ENCODE results near the gene MAP7D1. TPM values are rescaled to one million over a fixed set of nuclear protein-coding genes. Genes with fewer than 3 reads are reported as not detected.

MAP7D1 gene
- total and polyA plus RNA-seq, 2 donors (not counting 1 experiment from before 2014, with no cell fraction given): 70.6 to 78.4 TPM

DNA sequence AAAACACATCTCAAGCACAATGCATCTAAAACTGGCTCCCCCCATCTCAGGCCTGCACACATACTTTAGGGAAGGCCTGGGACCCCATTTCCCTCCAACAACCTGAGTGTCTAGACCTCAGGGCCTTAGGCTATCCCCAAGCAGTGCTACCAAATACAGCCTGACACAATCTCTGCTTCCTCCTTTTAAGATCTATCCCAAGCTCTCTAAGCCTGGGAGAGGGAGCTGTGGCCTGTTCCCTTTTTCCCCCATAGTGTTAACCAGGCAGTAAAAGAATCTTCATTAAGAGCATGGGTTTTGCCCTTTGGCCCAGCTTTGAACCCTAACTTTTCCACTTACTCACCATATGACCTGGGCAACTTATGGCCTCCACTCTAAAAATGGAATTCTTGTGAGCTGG, 20.2 kb upstream of the MAP7D1 start:
- H3K79me2 ChIP-seq (ENCODE audit: control insufficient read depth, insufficient read depth, low read length): peaks cover 11% of the 10 kb centered on the region
- H3K9ac ChIP-seq (ENCODE audit: insufficient read depth, low read length): no peak overlapping the region
- peaks cover 2% of the 10 kb centered on the region for H3K36me3 ChIP-seq (ENCODE audit: control insufficient read depth, insufficient read depth, low read length)
- H4K20me1 ChIP-seq (ENCODE audit: control insufficient read depth, extremely low read depth, insufficient read depth, low read length): no peaks in the 10 kb centered on the region
- no peak for DNase-seq (ENCODE audit: low read depth in 2 of 2)
- peaks cover 28% of the 10 kb centered on the region for H3K4me1 ChIP-seq (ENCODE audit: control insufficient read depth, extremely low read depth, insufficient read depth, low read length)
- no peak overlapping the region for H3K4me2 ChIP-seq (ENCODE audit: extremely low read depth, insufficient read depth, low read length)
- H3K27ac ChIP-seq (ENCODE audit: insufficient read depth, low read length): peak overlapping the region; percentile 84
- H2AFZ ChIP-seq (ENCODE audit: low read length): no peak overlapping the region
- no peaks in the 10 kb centered on the region for H3K27me3 ChIP-seq (ENCODE audit: control insufficient read depth, insufficient read depth, low read length)
- TF ChIP-seq, protein P1, sequence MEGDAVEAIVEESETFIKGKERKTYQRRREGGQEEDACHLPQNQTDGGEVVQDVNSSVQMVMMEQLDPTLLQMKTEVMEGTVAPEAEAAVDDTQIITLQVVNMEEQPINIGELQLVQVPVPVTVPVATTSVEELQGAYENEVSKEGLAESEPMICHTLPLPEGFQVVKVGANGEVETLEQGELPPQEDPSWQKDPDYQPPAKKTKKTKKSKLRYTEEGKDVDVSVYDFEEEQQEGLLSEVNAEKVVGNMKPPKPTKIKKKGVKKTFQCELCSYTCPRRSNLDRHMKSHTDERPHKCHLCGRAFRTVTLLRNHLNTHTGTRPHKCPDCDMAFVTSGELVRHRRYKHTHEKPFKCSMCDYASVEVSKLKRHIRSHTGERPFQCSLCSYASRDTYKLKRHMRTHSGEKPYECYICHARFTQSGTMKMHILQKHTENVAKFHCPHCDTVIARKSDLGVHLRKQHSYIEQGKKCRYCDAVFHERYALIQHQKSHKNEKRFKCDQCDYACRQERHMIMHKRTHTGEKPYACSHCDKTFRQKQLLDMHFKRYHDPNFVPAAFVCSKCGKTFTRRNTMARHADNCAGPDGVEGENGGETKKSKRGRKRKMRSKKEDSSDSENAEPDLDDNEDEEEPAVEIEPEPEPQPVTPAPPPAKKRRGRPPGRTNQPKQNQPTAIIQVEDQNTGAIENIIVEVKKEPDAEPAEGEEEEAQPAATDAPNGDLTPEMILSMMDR (conservative IDR thresholded peaks at IDR 0.05 in 1 of 2, IDR thresholded peaks at IDR 0.05 in 1 of 2; ENCODE audit: low read depth in 1 of 2, low read length in 2 of 2): no peak
- TF ChIP-seq EZH2 (IDR thresholded peaks at IDR 0.05; ENCODE audit: low read length, missing control alignments): no peak
- no peak overlapping the region for H3K4me3 ChIP-seq (replicated peaks in 1 of 4; ENCODE audit: control extremely low read depth in 1 of 4, insufficient read depth in 1 of 4, low read depth in 3 of 4, low read length in 4 of 4)
- H3K9me3 ChIP-seq (ENCODE audit: control insufficient read depth, insufficient read depth, low read depth, low read length): no peaks in the 10 kb centered on the region

DNA sequence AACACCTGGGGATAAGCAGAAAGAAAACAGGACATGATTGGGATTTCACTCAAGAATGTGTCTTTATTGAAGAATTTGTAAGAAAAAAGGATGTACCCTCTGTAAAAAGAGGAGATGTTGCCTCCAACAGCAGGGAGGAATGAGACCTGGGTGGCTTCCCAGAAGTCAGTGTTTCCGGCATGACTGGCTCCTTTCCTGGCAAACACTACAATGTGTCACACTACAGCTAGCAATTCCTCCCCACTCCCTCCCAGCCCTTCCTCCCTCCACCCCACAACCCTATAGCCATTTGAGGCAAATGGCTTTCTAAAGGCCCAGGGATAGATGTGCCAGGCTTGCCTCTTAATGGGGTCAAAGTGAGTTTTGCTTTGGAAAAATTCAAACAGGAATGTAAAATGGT, 19.4 kb upstream of the MAP7D1 start:
- no peak overlapping the region for H3K4me2 ChIP-seq (ENCODE audit: extremely low read depth, insufficient read depth, low read length)
- TF ChIP-seq EZH2 (IDR thresholded peaks at IDR 0.05; ENCODE audit: low read length, missing control alignments): no peak
- TF ChIP-seq, protein P1 (conservative IDR thresholded peaks at IDR 0.05 in 1 of 2, IDR thresholded peaks at IDR 0.05 in 1 of 2; ENCODE audit: low read depth in 1 of 2, low read length in 2 of 2): no peak
- H3K4me3 ChIP-seq (replicated peaks in 1 of 4; ENCODE audit: control extremely low read depth in 1 of 4, insufficient read depth in 1 of 4, low read depth in 3 of 4, low read length in 4 of 4): no peak overlapping the region
- H3K36me3 ChIP-seq (ENCODE audit: control insufficient read depth, insufficient read depth, low read length): peaks cover 2% of the 10 kb centered on the region
- no peaks in the 10 kb centered on the region for H4K20me1 ChIP-seq (ENCODE audit: control insufficient read depth, extremely low read depth, insufficient read depth, low read length)
- peaks cover 28% of the 10 kb centered on the region for H3K4me1 ChIP-seq (ENCODE audit: control insufficient read depth, extremely low read depth, insufficient read depth, low read length)
- H3K9ac ChIP-seq (ENCODE audit: insufficient read depth, low read length): no peak overlapping the region
- no peak overlapping the region for H2AFZ ChIP-seq (ENCODE audit: low read length)
- H3K27me3 ChIP-seq (ENCODE audit: control insufficient read depth, insufficient read depth, low read length): no peaks in the 10 kb centered on the region
- H3K9me3 ChIP-seq (ENCODE audit: control insufficient read depth, insufficient read depth, low read depth, low read length): no peaks in the 10 kb centered on the region
- H3K79me2 ChIP-seq (ENCODE audit: control insufficient read depth, insufficient read depth, low read length): peaks cover 16% of the 10 kb centered on the region
- H3K27ac ChIP-seq (ENCODE audit: insufficient read depth, low read length): peak overlapping the region; percentile 84
- peak; percentile 80 to 94 for DNase-seq (ENCODE audit: low read depth in 2 of 2)

DNA sequence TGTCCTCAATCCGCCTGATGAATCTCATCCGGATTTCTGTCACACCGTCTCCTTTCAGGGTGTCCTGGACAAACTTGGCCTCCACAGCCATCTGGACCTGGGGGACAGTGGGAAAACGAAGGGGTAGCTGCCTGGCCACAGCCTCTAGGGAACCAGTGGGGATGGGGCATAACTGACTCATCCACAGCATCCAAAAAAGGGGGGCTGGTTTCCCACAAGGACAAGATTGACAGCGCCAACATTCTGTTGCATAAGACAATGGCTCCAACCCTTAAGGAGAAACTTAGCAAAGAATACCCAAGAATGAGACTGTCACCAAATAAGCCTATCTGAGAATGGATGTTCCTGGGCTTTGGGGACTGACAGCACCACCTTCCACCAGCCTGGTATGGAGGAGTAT, 18.7 kb upstream of the MAP7D1 start:
- Histone ChIP-seq H3K9ac (ENCODE audit: insufficient read depth, low read length) (no peak overlapping the region), H3K27ac (ENCODE audit: insufficient read depth, low read length) (peak overlapping the region; percentile 84), H3K27me3 (ENCODE audit: control insufficient read depth, insufficient read depth, low read length) (no peaks in the 10 kb centered on the region), H4K20me1 (ENCODE audit: control insufficient read depth, extremely low read depth, insufficient read depth, low read length) (no peaks in the 10 kb centered on the region), H3K4me2 (ENCODE audit: extremely low read depth, insufficient read depth, low read length) (no peak overlapping the region), H3K4me3 (replicated peaks in 1 of 4; ENCODE audit: control extremely low read depth in 1 of 4, insufficient read depth in 1 of 4, low read depth in 3 of 4, low read length in 4 of 4) (no peak overlapping the region), H3K9me3 (ENCODE audit: control insufficient read depth, insufficient read depth, low read depth, low read length) (no peaks in the 10 kb centered on the region), H3K79me2 (ENCODE audit: control insufficient read depth, insufficient read depth, low read length) (peaks cover 19% of the 10 kb centered on the region), H3K36me3 (ENCODE audit: control insufficient read depth, insufficient read depth, low read length) (peaks cover 2% of the 10 kb centered on the region), H2AFZ (ENCODE audit: low read length) (no peak overlapping the region), H3K4me1 (ENCODE audit: control insufficient read depth, extremely low read depth, insufficient read depth, low read length) (peaks cover 28% of the 10 kb centered on the region)
- DNase-seq (ENCODE audit: low read depth in 2 of 2): no peak
- no peak for TF ChIP-seq EZH2 (IDR thresholded peaks at IDR 0.05; ENCODE audit: low read length, missing control alignments)
- TF ChIP-seq, protein P1 (conservative IDR thresholded peaks at IDR 0.05 in 1 of 2, IDR thresholded peaks at IDR 0.05 in 1 of 2; ENCODE audit: low read depth in 1 of 2, low read length in 2 of 2): no peak
